IMR-90 (cell line): Measurements from ENCODE around the gene CD1D. TPM values are rescaled to one million over a fixed set of nuclear protein-coding genes. Genes with fewer than 3 reads are reported as not detected.

ENCODE experiments used
- ATAC-seq: fragments of 200-7000 bp; cut with Tn5 transposase; 2 replicates; pipeline ENCODE4 v1.9.1; 2020; ENCODE audit warnings: low read depth, mild to moderate bottlenecking, moderate library complexity
- BruUV-seq: library from RNA; stranded (reverse); fragments of 400-500 nt; replicated peaks from 2 replicates; lab custom pipeline; 2021; lab: Mats Ljungman, UMichigan
- CTCF ChIA-PET: fragments of 300-600 bp; formaldehyde crosslinking; extraction: SDS; loops from one replicate; lab custom pipeline; 2021; ENCODE audit warnings: antibody characterized with exemption; lab: Yijun Ruan, JAX
- POLR2A ChIA-PET: fragments of 300-600 bp; sonication (Branson Sonifier 250); formaldehyde crosslinking; loops from one replicate; lab custom pipeline; 2022; ENCODE audit warnings: antibody characterized with exemption; ENCODE audit not compliant: unreplicated experiment; lab: Charles Lee
- DNase-seq: peaks from one replicate; pipeline ENCODE4 v3.0.0; 2013
- H2AFZ ChIP-seq: replicated peaks from 2 replicates; pipeline ENCODE3; 2013; ENCODE audit warnings: low read length, mild to moderate bottlenecking; ENCODE audit not compliant: poor library complexity
- H2AK5ac ChIP-seq: 2 replicates; pipeline ENCODE4 v1.6.1; 2013; ENCODE audit warnings: low read depth, low read length, inconsistent platforms
- H2AK9ac ChIP-seq: replicated peaks from 2 replicates; pipeline ENCODE3; 2013; ENCODE audit warnings: mild to moderate bottlenecking, low read depth, low read length, moderate library complexity; ENCODE audit not compliant: poor library complexity
- H2BK120ac ChIP-seq: 2 replicates; pipeline ENCODE4 v1.6.1; 2013; ENCODE audit warnings: low read depth, low read length, inconsistent platforms
- H2BK15ac ChIP-seq: 3 replicates; pipeline ENCODE4 v1.6.1; 2013; ENCODE audit warnings: low read depth, low read length, inconsistent platforms
- H2BK20ac ChIP-seq: 2 replicates; pipeline ENCODE4 v1.6.1; 2013; ENCODE audit warnings: low read depth, mild to moderate bottlenecking, inconsistent platforms, low read length, moderate library complexity
- H2BK5ac ChIP-seq: 2 replicates; pipeline ENCODE4 v1.6.1; 2013; ENCODE audit warnings: mild to moderate bottlenecking, low read depth, low read length, inconsistent platforms; ENCODE audit not compliant: poor library complexity, severe bottlenecking
- H3K14ac ChIP-seq: replicated peaks from 2 replicates; pipeline ENCODE4 v1.6.1; 2013; ENCODE audit warnings: low read depth, low read length, inconsistent platforms
- H3K18ac ChIP-seq: 2 replicates; pipeline ENCODE4 v1.6.1; 2013; ENCODE audit warnings: low read depth, low read length, control low read depth
- H3K23ac ChIP-seq: 2 replicates; pipeline ENCODE4 v1.6.1; 2013; ENCODE audit warnings: low read depth, low read length, inconsistent platforms
- H3K27ac ChIP-seq: 2 replicates; pipeline ENCODE4 v1.5.1; 2013; ENCODE audit warnings: mild to moderate bottlenecking, control low read depth, low read length; ENCODE audit not compliant: insufficient read depth
- H3K27me3 ChIP-seq: 2 replicates; pipeline ENCODE4 v1.6.1; 2013; ENCODE audit warnings: low read length; ENCODE audit not compliant: control insufficient read depth, insufficient read depth
- H3K36me3 ChIP-seq: 2 replicates; pipeline ENCODE4 v1.6.1; 2013; ENCODE audit warnings: low read length, mixed read lengths; ENCODE audit not compliant: control insufficient read depth, insufficient read depth
- H3K4ac ChIP-seq: 2 replicates; pipeline ENCODE4 v1.6.1; 2013; ENCODE audit warnings: low read depth, low read length, inconsistent platforms
- H3K4me1 ChIP-seq: 2 replicates; pipeline ENCODE4 v1.6.1; 2013; ENCODE audit warnings: low read length, mixed read lengths; ENCODE audit not compliant: control insufficient read depth, insufficient read depth
- H3K4me2 ChIP-seq: 2 replicates; pipeline ENCODE4 v1.6.1; 2013; ENCODE audit warnings: low read depth, mild to moderate bottlenecking, control low read depth, low read length, moderate library complexity
- H3K4me3 ChIP-seq: 2 replicates; pipeline ENCODE4 v1.5.1; 2013; ENCODE audit warnings: low read depth, mild to moderate bottlenecking, control low read depth, low read length, moderate library complexity; ENCODE audit not compliant: insufficient read depth
- H3K56ac ChIP-seq: 2 replicates; pipeline ENCODE4 v1.6.1; 2013; ENCODE audit warnings: low read length, inconsistent platforms; ENCODE audit not compliant: insufficient read depth; ENCODE audit errors: extremely low read depth
- H3K79me1 ChIP-seq, 2 experiments: 2 replicates each; pipeline ENCODE4 v1.6.1; 2013; ENCODE audit warnings: low read length in 2 of 2, inconsistent platforms in 1 of 2, low read depth in 1 of 2
- H3K9ac ChIP-seq: 2 replicates; pipeline ENCODE4 v1.6.1; 2013; ENCODE audit warnings: low read depth, low read length, control low read depth
- H3K9me1 ChIP-seq: 2 replicates; pipeline ENCODE4 v1.6.1; 2013; ENCODE audit warnings: low read length, inconsistent platforms; ENCODE audit not compliant: insufficient read depth
- H3K9me3 ChIP-seq: 2 replicates; pipeline ENCODE4 v1.6.1; 2013; ENCODE audit warnings: low read length; ENCODE audit not compliant: control insufficient read depth, insufficient read depth
- H4K20me1 ChIP-seq: 2 replicates; pipeline ENCODE4 v1.6.1; 2013; ENCODE audit warnings: low read length, inconsistent platforms; ENCODE audit not compliant: insufficient read depth
- H4K5ac ChIP-seq: 2 replicates; pipeline ENCODE4 v1.6.1; 2013; ENCODE audit warnings: mild to moderate bottlenecking, low read depth, low read length, control low read depth
- H4K8ac ChIP-seq, 2 experiments: 2 replicates each; pipeline ENCODE4 v1.6.1; 2013; ENCODE audit warnings: low read depth in 2 of 2, low read length in 2 of 2, control low read depth in 1 of 2, inconsistent platforms in 1 of 2
- H4K91ac ChIP-seq: 2 replicates; pipeline ENCODE4 v1.6.1; 2013; ENCODE audit warnings: low read depth, low read length, inconsistent platforms; ENCODE audit not compliant: insufficient read depth
- BHLHE40 ChIP-seq: fragments of 150-350 bp; IDR thresholded peaks from 2 replicates; pipeline ENCODE4 v1.6.1; 2016; ENCODE audit warnings: mild to moderate bottlenecking, low read depth, low read length
- FOS ChIP-seq: fragments of 150-350 bp; IDR thresholded peaks from 2 replicates; pipeline ENCODE4 v1.6.1; 2016; ENCODE audit warnings: low read depth, low read length
- MAFK ChIP-seq: IDR thresholded peaks from 2 replicates; pipeline ENCODE4 v1.6.1; 2012; ENCODE audit warnings: low read depth, low read length, improper control_type of control experiment
- MAZ ChIP-seq: IDR thresholded peaks from 2 replicates; pipeline ENCODE4 v1.6.1; 2012; ENCODE audit warnings: low read depth, mild to moderate bottlenecking, low read length, improper control_type of control experiment, moderate library complexity, borderline replicate concordance
- MXI1 ChIP-seq: IDR thresholded peaks from 2 replicates; pipeline ENCODE4 v1.6.1; 2012; ENCODE audit warnings: low read depth, mild to moderate bottlenecking, low read length, moderate library complexity, borderline replicate concordance
- RAD21 ChIP-seq: IDR thresholded peaks from 2 replicates; pipeline ENCODE4 v1.6.1; 2012; ENCODE audit warnings: low read length, improper control_type of control experiment
- RCOR1 ChIP-seq: IDR thresholded peaks from 2 replicates; pipeline ENCODE4 v1.6.1; 2012; ENCODE audit warnings: mild to moderate bottlenecking, low read length, improper control_type of control experiment; ENCODE audit not compliant: insufficient replicate concordance
- WGBS, 2 experiments: methylation state at CpG; one replicate each; pipeline versions ENCODE4 v1.1.5 to v1.1.7; 2013; ENCODE audit warnings: missing lambda C conversion rate in 2 of 2; ENCODE audit not compliant: insufficient read length in 1 of 2; ENCODE audit errors: extremely low coverage in 2 of 2; 5-methylcytosine and 5-hydroxymethylcytosine counted together
- dilution Hi-C: fragments of 300-500 bp; cut with HindIII; formaldehyde crosslinking; loops from one replicate; pipeline ENCODE4 v1.14.3; 2018; ENCODE audit warnings: low sequenced_read_pairs; ENCODE audit not compliant: unreplicated experiment
- in situ Hi-C: fragments of 300-500 bp; cut with MboI; formaldehyde crosslinking; loops from 3 replicates; pipeline ENCODE4 v1.14.3; 2019; ENCODE audit warnings: low sequenced_read_pairs, inconsistent platforms, mixed read lengths
- intact Hi-C: fragments of 100-400 bp; cut with micrococcal nuclease; formaldehyde crosslinking; loops from 2 replicates; pipeline ENCODE4 v1.10.0; 2022
- polyA plus RNA-seq, 3 experiments: library from polyadenylated mRNA; depleted of rRNA; stranded (reverse); fragments of >200 nt; gene quantifications; 2 replicates each; pipeline ENCODE4 v1.2.3, GENCODE V29; 2012; ENCODE audit warnings: low replicate concordance in 1 of 3
- total RNA-seq: library from RNA; depleted of rRNA; stranded (reverse); fragments of >200 nt; gene quantifications from 2 replicates; pipeline ENCODE4 v1.2.3, GENCODE V29; 2012
- TF ChIP-seq, protein P1 (sequence below): fragments of 150-350 bp; IDR thresholded peaks from 2 replicates; pipeline ENCODE4 v1.6.1; 2016; ENCODE audit warnings: low read depth, mild to moderate bottlenecking, low read length, moderate library complexity, borderline replicate concordance
- TF ChIP-seq, protein P2 (sequence below): conservative IDR thresholded peaks from 2 replicates; pipeline ENCODE4 v1.5.1; 2012; ENCODE audit warnings: mild to moderate bottlenecking, low read depth, low read length, improper control_type of control experiment

Gene CD1D
- total and polyA plus RNA-seq, 2 of the 4 experiments (the other 2 are of a cell fraction) = not detected

DNA sequence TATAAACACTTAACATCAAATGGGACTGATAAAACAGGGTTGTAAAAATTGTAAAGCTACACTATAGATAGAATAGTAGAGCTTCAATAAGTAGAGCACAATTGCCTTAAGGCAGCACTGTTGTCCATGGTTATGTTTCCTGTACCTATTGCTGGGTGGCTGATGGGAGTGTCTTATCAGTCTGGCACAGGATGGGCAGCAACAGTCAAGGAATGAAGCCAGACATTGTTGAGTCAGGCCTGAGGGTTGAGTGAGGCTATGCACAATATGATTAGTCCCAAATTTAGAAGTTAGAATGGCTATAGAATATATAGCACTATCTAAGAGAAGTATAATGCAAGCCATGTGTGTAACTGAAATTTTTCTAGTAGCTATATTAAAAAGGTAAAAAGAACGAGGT is 25.0 kb upstream of the CD1D start:
- CTCF ChIA-PET = no interaction called here
- H3K4me1 ChIP-seq = no peaks in the 10 kb centered on the region
- no peak overlapping the region for H3K18ac ChIP-seq
- H4K91ac ChIP-seq = no peak overlapping the region
- H2BK20ac ChIP-seq = no peak overlapping the region
- H3K4me3 ChIP-seq = no peak overlapping the region
- H3K9me1 ChIP-seq = no peaks in the 10 kb centered on the region
- no peak overlapping the region for H2BK5ac ChIP-seq
- BruUV-seq = no TSS peak
- no peak overlapping the region for H2BK15ac ChIP-seq
- no peak overlapping the region for H3K27ac ChIP-seq
- H3K14ac ChIP-seq = no peak overlapping the region
- H3K4ac ChIP-seq = no peak overlapping the region
- intact Hi-C loops = no loop called here
- H3K79me1 ChIP-seq = no peaks in the 10 kb centered on the region
- POLR2A ChIA-PET = no interaction called here
- H4K8ac ChIP-seq = no peak overlapping the region
- H3K36me3 ChIP-seq = no peaks in the 10 kb centered on the region
- H2AFZ ChIP-seq = no peak overlapping the region
- no peak overlapping the region for H3K9ac ChIP-seq
- H3K56ac ChIP-seq = no peak overlapping the region
- WGBS, 2 experiments = no CpG with 5 or more reads among the region's 1 CpG
- no peak overlapping the region for H3K23ac ChIP-seq
- DNase-seq = no peak
- in situ Hi-C loops = no loop called here
- H2AK9ac ChIP-seq = no peak overlapping the region
- ATAC-seq = no peak
- TF ChIP-seq MAFK (no peak), RCOR1 (no peak), FOS (no peak), MXI1 (no peak), RAD21 (no peak), MAZ (no peak), BHLHE40 (no peak)
- TF ChIP-seq, protein P1, sequence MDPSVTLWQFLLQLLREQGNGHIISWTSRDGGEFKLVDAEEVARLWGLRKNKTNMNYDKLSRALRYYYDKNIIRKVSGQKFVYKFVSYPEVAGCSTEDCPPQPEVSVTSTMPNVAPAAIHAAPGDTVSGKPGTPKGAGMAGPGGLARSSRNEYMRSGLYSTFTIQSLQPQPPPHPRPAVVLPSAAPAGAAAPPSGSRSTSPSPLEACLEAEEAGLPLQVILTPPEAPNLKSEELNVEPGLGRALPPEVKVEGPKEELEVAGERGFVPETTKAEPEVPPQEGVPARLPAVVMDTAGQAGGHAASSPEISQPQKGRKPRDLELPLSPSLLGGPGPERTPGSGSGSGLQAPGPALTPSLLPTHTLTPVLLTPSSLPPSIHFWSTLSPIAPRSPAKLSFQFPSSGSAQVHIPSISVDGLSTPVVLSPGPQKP = no peak
- TF ChIP-seq, protein P2, sequence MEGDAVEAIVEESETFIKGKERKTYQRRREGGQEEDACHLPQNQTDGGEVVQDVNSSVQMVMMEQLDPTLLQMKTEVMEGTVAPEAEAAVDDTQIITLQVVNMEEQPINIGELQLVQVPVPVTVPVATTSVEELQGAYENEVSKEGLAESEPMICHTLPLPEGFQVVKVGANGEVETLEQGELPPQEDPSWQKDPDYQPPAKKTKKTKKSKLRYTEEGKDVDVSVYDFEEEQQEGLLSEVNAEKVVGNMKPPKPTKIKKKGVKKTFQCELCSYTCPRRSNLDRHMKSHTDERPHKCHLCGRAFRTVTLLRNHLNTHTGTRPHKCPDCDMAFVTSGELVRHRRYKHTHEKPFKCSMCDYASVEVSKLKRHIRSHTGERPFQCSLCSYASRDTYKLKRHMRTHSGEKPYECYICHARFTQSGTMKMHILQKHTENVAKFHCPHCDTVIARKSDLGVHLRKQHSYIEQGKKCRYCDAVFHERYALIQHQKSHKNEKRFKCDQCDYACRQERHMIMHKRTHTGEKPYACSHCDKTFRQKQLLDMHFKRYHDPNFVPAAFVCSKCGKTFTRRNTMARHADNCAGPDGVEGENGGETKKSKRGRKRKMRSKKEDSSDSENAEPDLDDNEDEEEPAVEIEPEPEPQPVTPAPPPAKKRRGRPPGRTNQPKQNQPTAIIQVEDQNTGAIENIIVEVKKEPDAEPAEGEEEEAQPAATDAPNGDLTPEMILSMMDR = no peak
- no peaks in the 10 kb centered on the region for H3K9me3 ChIP-seq
- no peak overlapping the region for H3K4me2 ChIP-seq
- no peaks in the 10 kb centered on the region for H4K20me1 ChIP-seq
- peaks cover 6% of the 10 kb centered on the region for H3K27me3 ChIP-seq
- dilution Hi-C loops = no loop called here
- no peak overlapping the region for H2AK5ac ChIP-seq
- no peak overlapping the region for H2BK120ac ChIP-seq
- H4K5ac ChIP-seq = no peak overlapping the region
